GM18526 (cell line): ENCODE measurements around the gene FBLN2.

Source experiments
- POLR2A ChIP-seq: IDR thresholded peaks from 3 replicates; pipeline ENCODE4 v1.6.1; 2011; ENCODE audit not compliant: insufficient read length; ENCODE audit errors: extremely low read depth

FBLN2 gene

GRCh38 chr3:13548696-13549622 is at the start of gene FBLN2:
TSS of gene FBLN2 (plus strand) at chr3:13549125. CDS start at chr3:13570356, 21,231 bp downstream.
- TF ChIP-seq POLR2A: no peak

GRCh38 chr3:13500133-13500885 is 48.6 kb upstream of the FBLN2 start:
- no peak for TF ChIP-seq POLR2A

GRCh38 chr3:13501056-13501455 is 47.9 kb upstream of the FBLN2 start:
- TF ChIP-seq POLR2A: no peak

GRCh38 chr3:13501521-13501920 is 47.4 kb upstream of the FBLN2 start:
- no peak for TF ChIP-seq POLR2A

- TF ChIP-seq POLR2A: no peak
Measured at GRCh38 chr3:13501958-13502790, 46.8 kb upstream of the FBLN2 start.

GRCh38 chr3:13502791-13503060 is 46.2 kb upstream of the FBLN2 start:
- TF ChIP-seq POLR2A: no peak

GRCh38 chr3:13504161-13504831 is 44.6 kb upstream of the FBLN2 start:
- no peak for TF ChIP-seq POLR2A

GRCh38 chr3:13505147-13506130 is 43.5 kb upstream of the FBLN2 start:
- no peak for TF ChIP-seq POLR2A

- no peak for TF ChIP-seq POLR2A
Measured at GRCh38 chr3:13506239-13506638, 42.7 kb upstream of the FBLN2 start.

- no peak for TF ChIP-seq POLR2A
Measured at GRCh38 chr3:13506680-13507079, 42.2 kb upstream of the FBLN2 start.

GRCh38 chr3:13507247-13507569 is 41.7 kb upstream of the FBLN2 start:
- TF ChIP-seq POLR2A: no peak

GRCh38 chr3:13507570-13508339 is 41.2 kb upstream of the FBLN2 start:
- TF ChIP-seq POLR2A: no peak

GRCh38 chr3:13508496-13508895 is 40.4 kb upstream of the FBLN2 start:
- no peak for TF ChIP-seq POLR2A

GRCh38 chr3:13509059-13509815 is 39.7 kb upstream of the FBLN2 start:
- no peak for TF ChIP-seq POLR2A
